IPS-18a (cell line): ENCODE measurements around the gene PPHLN1.

Source experiments
- H3K27ac ChIP-seq: one replicate; pipeline ENCODE4 v1.5.1; 2013; ENCODE audit warnings: low read length
- H3K27me3 ChIP-seq: one replicate; pipeline ENCODE4 v1.6.1; 2013; ENCODE audit warnings: mild to moderate bottlenecking, low read length; ENCODE audit not compliant: control insufficient read depth, insufficient read depth
- H3K36me3 ChIP-seq: one replicate; pipeline ENCODE4 v1.6.1; 2013; ENCODE audit warnings: low read depth, low read length; ENCODE audit not compliant: control insufficient read depth
- H3K4me1 ChIP-seq: one replicate; pipeline ENCODE4 v1.6.1; 2013; ENCODE audit warnings: low read depth, low read length; ENCODE audit not compliant: control insufficient read depth
- H3K4me3 ChIP-seq: one replicate; pipeline ENCODE4 v1.5.1; 2013; ENCODE audit warnings: low read length
- H3K9ac ChIP-seq: one replicate; pipeline ENCODE4 v1.6.1; 2013; ENCODE audit warnings: mild to moderate bottlenecking, low read length, moderate library complexity
- H3K9me3 ChIP-seq: one replicate; pipeline ENCODE4 v1.6.1; 2013; ENCODE audit warnings: low read depth, low read length; ENCODE audit not compliant: control insufficient read depth

The PPHLN1 gene

GRCh38 chr12:42421844-42422779 is 96.1 kb downstream of the PPHLN1 start:
- Histone ChIP-seq H3K4me3 (no peak overlapping the region), H3K27ac (no peak overlapping the region), H3K9me3 (no peaks in the 10 kb centered on the region), H3K4me1 (peaks cover 7% of the 10 kb centered on the region), H3K27me3 (no peaks in the 10 kb centered on the region), H3K36me3 (no peaks in the 10 kb centered on the region), H3K9ac (no peak overlapping the region)

- H3K27ac ChIP-seq = no peak overlapping the region
- H3K27me3 ChIP-seq = no peaks in the 10 kb centered on the region
- no peaks in the 10 kb centered on the region for H3K36me3 ChIP-seq
- H3K9ac ChIP-seq = no peak overlapping the region
- H3K4me3 ChIP-seq = no peak overlapping the region
- H3K4me1 ChIP-seq = peaks cover 7% of the 10 kb centered on the region
- no peaks in the 10 kb centered on the region for H3K9me3 ChIP-seq
Measured at GRCh38 chr12:42422785-42423184, 96.8 kb downstream of the PPHLN1 start.

GRCh38 chr12:42426746-42427145 is 100.8 kb downstream of the PPHLN1 start:
- peaks cover 7% of the 10 kb centered on the region for H3K4me1 ChIP-seq
- H3K27ac ChIP-seq = no peak overlapping the region
- H3K36me3 ChIP-seq = peaks cover 2% of the 10 kb centered on the region
- H3K9ac ChIP-seq = no peak overlapping the region
- H3K27me3 ChIP-seq = no peaks in the 10 kb centered on the region
- no peak overlapping the region for H3K4me3 ChIP-seq
- no peaks in the 10 kb centered on the region for H3K9me3 ChIP-seq

- no peak overlapping the region for H3K9ac ChIP-seq
- no peaks in the 10 kb centered on the region for H3K27me3 ChIP-seq
- no peak overlapping the region for H3K4me3 ChIP-seq
- no peaks in the 10 kb centered on the region for H3K9me3 ChIP-seq
- peaks cover 7% of the 10 kb centered on the region for H3K4me1 ChIP-seq
- peaks cover 3% of the 10 kb centered on the region for H3K36me3 ChIP-seq
- no peak overlapping the region for H3K27ac ChIP-seq
Measured at GRCh38 chr12:42428850-42429249, 102.9 kb downstream of the PPHLN1 start.

- Histone ChIP-seq H3K4me3 (no peak overlapping the region), H3K27me3 (no peaks in the 10 kb centered on the region), H3K4me1 (no peaks in the 10 kb centered on the region), H3K36me3 (peaks cover 3% of the 10 kb centered on the region), H3K27ac (no peak overlapping the region), H3K9me3 (no peaks in the 10 kb centered on the region), H3K9ac (no peak overlapping the region)
Measured at GRCh38 chr12:42432517-42433140, 106.7 kb downstream of the PPHLN1 start.

- H3K4me1 ChIP-seq = peaks cover 17% of the 10 kb centered on the region
- H3K9me3 ChIP-seq = no peaks in the 10 kb centered on the region
- H3K4me3 ChIP-seq = no peak overlapping the region
- H3K9ac ChIP-seq = no peak overlapping the region
- H3K36me3 ChIP-seq = no peaks in the 10 kb centered on the region
- no peak overlapping the region for H3K27ac ChIP-seq
- no peaks in the 10 kb centered on the region for H3K27me3 ChIP-seq
Measured at GRCh38 chr12:42440608-42441007, 114.6 kb downstream of the PPHLN1 start.

- Histone ChIP-seq H3K9me3 (no peaks in the 10 kb centered on the region), H3K4me3 (no peak overlapping the region), H3K27me3 (no peaks in the 10 kb centered on the region), H3K9ac (no peak overlapping the region), H3K27ac (no peak overlapping the region), H3K36me3 (no peaks in the 10 kb centered on the region), H3K4me1 (peaks cover 27% of the 10 kb centered on the region)
Measured at GRCh38 chr12:42442311-42442759, 116.4 kb downstream of the PPHLN1 start.

- no peak overlapping the region for H3K27ac ChIP-seq
- no peaks in the 10 kb centered on the region for H3K27me3 ChIP-seq
- no peak overlapping the region for H3K4me3 ChIP-seq
- no peaks in the 10 kb centered on the region for H3K36me3 ChIP-seq
- peaks cover 27% of the 10 kb centered on the region for H3K4me1 ChIP-seq
- H3K9ac ChIP-seq = no peak overlapping the region
- H3K9me3 ChIP-seq = no peaks in the 10 kb centered on the region
Measured at GRCh38 chr12:42442888-42443287, 116.9 kb downstream of the PPHLN1 start.

- Histone ChIP-seq H3K27ac (no peak overlapping the region), H3K9me3 (no peaks in the 10 kb centered on the region)
Measured at GRCh38 chr12:42444192-42444943, 118.4 kb downstream of the PPHLN1 start.

GRCh38 chr12:42445891-42446290 is 119.9 kb downstream of the PPHLN1 start:
- Histone ChIP-seq H3K27me3 (no peaks in the 10 kb centered on the region), H3K36me3 (peaks cover 4% of the 10 kb centered on the region), H3K9ac (no peak overlapping the region), H3K4me1 (peaks cover 33% of the 10 kb centered on the region), H3K9me3 (no peaks in the 10 kb centered on the region), H3K4me3 (no peak overlapping the region), H3K27ac (no peak overlapping the region)

More at GRCh38 chr12:42444192-42444943, 118.4 kb downstream of the PPHLN1 start:
- H3K4me3 ChIP-seq = no peak overlapping the region
- H3K36me3 ChIP-seq = peaks cover 4% of the 10 kb centered on the region
- no peak overlapping the region for H3K9ac ChIP-seq
- H3K27me3 ChIP-seq = no peaks in the 10 kb centered on the region
- peaks cover 27% of the 10 kb centered on the region for H3K4me1 ChIP-seq

- Histone ChIP-seq H3K27me3 (no peaks in the 10 kb centered on the region), H3K9ac (no peak overlapping the region), H3K27ac (no peak overlapping the region), H3K36me3 (peaks cover 4% of the 10 kb centered on the region), H3K4me3 (no peak overlapping the region), H3K9me3 (no peaks in the 10 kb centered on the region), H3K4me1 (peaks cover 31% of the 10 kb centered on the region)
Measured at GRCh38 chr12:42446761-42447160, 120.8 kb downstream of the PPHLN1 start.
